Ishikawa (cell line): Measurements from ENCODE around the gene CLIC3.

Experiments used
- CEBPB ChIP-seq: IDR thresholded peaks from 2 replicates; pipeline ENCODE4 v1.6.1; 2012
- EGR1 ChIP-seq: IDR thresholded peaks from 2 replicates; pipeline ENCODE4 v1.6.1; 2012
- EP300 ChIP-seq: IDR thresholded peaks from 2 replicates; pipeline ENCODE4 v1.6.1; 2012; ENCODE audit warnings: borderline replicate concordance
- FOXM1 ChIP-seq: IDR thresholded peaks from 2 replicates; pipeline ENCODE4 v1.6.1; 2012; ENCODE audit warnings: low read depth, borderline replicate concordance
- NFIC ChIP-seq: IDR thresholded peaks from 2 replicates; pipeline ENCODE4 v1.6.1; 2012
- RAD21 ChIP-seq: IDR thresholded peaks from 2 replicates; pipeline ENCODE4 v1.6.1; 2012; ENCODE audit warnings: low read depth
- TCF12 ChIP-seq: IDR thresholded peaks from 2 replicates; pipeline ENCODE4 v1.6.1; 2012; ENCODE audit warnings: low read depth
- TEAD4 ChIP-seq: IDR thresholded peaks from 2 replicates; pipeline ENCODE4 v1.6.1; 2012
- YY1 ChIP-seq: IDR thresholded peaks from 2 replicates; pipeline ENCODE4 v1.6.1; 2012; ENCODE audit warnings: low read depth
- ZBTB7A ChIP-seq: IDR thresholded peaks from 2 replicates; pipeline ENCODE4 v1.6.1; 2012; ENCODE audit warnings: low read depth
- TF ChIP-seq, protein P1 (sequence below): IDR thresholded peaks from 2 replicates; pipeline ENCODE4 v1.6.1; 2012
- TF ChIP-seq, protein P2 (sequence below): IDR thresholded peaks from 2 replicates; pipeline ENCODE4 v1.6.1; 2012; ENCODE audit warnings: low read depth, mild to moderate bottlenecking
- TF ChIP-seq, protein P3 (sequence below): IDR thresholded peaks from 2 replicates; pipeline ENCODE4 v1.6.1; 2012

The CLIC3 gene

DNA sequence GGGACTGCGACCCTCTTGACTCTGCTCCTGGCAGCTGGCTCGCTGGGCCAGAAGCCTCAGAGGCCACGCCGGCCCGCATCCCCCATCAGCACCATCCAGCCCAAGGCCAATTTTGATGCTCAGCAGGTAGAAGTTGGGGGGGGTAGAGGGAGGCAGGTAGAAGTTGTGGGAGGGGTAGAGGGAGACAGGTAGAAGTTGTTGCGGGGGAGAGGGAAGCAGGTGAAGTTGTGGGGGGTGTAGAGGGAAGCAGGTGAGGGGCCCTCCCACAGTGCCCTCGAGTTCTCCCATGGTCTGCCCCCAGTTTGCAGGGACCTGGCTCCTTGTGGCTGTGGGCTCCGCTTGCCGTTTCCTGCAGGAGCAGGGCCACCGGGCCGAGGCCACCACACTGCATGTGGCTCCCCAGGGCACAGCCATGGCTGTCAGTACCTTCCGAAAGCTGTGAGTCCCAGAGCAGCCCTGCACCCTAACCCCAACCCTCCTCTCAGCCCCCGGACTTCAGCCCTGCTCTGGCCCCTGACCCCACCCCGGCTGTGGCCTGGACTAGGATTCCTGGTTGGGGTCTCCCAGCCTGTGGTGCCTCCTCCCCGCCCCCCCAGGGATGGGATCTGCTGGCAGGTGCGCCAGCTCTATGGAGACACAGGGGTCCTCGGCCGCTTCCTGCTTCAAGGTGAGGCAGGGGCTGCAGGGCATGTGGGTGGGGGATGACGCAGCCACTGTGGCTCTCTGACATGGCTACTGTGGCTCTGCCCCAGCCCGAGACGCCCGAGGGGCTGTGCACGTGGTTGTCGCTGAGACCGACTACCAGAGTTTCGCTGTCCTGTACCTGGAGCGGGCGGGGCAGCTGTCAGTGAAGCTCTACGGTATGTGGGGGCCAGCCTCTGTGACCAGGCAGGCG, 50.8 kb downstream of the CLIC3 start:
- TF ChIP-seq EGR1: no peak
- TF ChIP-seq TEAD4: no peak
- no peak for TF ChIP-seq EP300
- TF ChIP-seq RAD21: no peak
- TF ChIP-seq YY1: no peak
- TF ChIP-seq, protein P1, sequence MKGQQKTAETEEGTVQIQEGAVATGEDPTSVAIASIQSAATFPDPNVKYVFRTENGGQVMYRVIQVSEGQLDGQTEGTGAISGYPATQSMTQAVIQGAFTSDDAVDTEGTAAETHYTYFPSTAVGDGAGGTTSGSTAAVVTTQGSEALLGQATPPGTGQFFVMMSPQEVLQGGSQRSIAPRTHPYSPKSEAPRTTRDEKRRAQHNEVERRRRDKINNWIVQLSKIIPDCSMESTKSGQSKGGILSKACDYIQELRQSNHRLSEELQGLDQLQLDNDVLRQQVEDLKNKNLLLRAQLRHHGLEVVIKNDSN: no peak
- TF ChIP-seq, protein P2, sequence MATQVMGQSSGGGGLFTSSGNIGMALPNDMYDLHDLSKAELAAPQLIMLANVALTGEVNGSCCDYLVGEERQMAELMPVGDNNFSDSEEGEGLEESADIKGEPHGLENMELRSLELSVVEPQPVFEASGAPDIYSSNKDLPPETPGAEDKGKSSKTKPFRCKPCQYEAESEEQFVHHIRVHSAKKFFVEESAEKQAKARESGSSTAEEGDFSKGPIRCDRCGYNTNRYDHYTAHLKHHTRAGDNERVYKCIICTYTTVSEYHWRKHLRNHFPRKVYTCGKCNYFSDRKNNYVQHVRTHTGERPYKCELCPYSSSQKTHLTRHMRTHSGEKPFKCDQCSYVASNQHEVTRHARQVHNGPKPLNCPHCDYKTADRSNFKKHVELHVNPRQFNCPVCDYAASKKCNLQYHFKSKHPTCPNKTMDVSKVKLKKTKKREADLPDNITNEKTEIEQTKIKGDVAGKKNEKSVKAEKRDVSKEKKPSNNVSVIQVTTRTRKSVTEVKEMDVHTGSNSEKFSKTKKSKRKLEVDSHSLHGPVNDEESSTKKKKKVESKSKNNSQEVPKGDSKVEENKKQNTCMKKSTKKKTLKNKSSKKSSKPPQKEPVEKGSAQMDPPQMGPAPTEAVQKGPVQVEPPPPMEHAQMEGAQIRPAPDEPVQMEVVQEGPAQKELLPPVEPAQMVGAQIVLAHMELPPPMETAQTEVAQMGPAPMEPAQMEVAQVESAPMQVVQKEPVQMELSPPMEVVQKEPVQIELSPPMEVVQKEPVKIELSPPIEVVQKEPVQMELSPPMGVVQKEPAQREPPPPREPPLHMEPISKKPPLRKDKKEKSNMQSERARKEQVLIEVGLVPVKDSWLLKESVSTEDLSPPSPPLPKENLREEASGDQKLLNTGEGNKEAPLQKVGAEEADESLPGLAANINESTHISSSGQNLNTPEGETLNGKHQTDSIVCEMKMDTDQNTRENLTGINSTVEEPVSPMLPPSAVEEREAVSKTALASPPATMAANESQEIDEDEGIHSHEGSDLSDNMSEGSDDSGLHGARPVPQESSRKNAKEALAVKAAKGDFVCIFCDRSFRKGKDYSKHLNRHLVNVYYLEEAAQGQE: no peak
- TF ChIP-seq ZBTB7A: no peak
- TF ChIP-seq TCF12: no peak
- TF ChIP-seq NFIC: no peak
- no peak for TF ChIP-seq FOXM1
- no peak for TF ChIP-seq CEBPB
- TF ChIP-seq, protein P3, sequence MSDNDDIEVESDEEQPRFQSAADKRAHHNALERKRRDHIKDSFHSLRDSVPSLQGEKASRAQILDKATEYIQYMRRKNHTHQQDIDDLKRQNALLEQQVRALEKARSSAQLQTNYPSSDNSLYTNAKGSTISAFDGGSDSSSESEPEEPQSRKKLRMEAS: no peak
